ENCODE measurements around the gene VASN.

The VASN gene

GRCh38 chr16:4371357-4372000, at the start of gene VASN:
VASN (plus strand) TSS chr16:4371848; CDS start chr16:4380878, 9,030 bp downstream.
- WGBS (ENCODE audit: insufficient coverage, insufficient read length): no CpG with 5 or more reads among the region's 50 CpGs
- peaks cover 27% of the 10 kb centered on the region for H3K4me1 ChIP-seq (ENCODE audit: control insufficient read depth, insufficient read depth, low read length)
- no peaks in the 10 kb centered on the region for H3K9me3 ChIP-seq (ENCODE audit: control insufficient read depth, insufficient read depth, low read length)
- no peak within 1 kb of the TSS for H3K27ac ChIP-seq (ENCODE audit: low read length)
- no peaks in the 10 kb centered on the region for H3K27me3 ChIP-seq (ENCODE audit: control insufficient read depth, insufficient read depth, low read length)
- peak within 1 kb of the TSS; percentile 51 for H3K4me3 ChIP-seq (ENCODE audit: low read length)
- DNase-seq (ENCODE audit: low read depth, low spot score): no peak
- H3K36me3 ChIP-seq (ENCODE audit: control insufficient read depth, insufficient read depth, low read length): no peaks in the 10 kb centered on the region

- H3K36me3 ChIP-seq (ENCODE audit: control insufficient read depth, insufficient read depth, low read length): no peaks in the 10 kb centered on the region
- no peak for DNase-seq (ENCODE audit: low read depth, low spot score)
- H3K9me3 ChIP-seq (ENCODE audit: control insufficient read depth, insufficient read depth, low read length): no peaks in the 10 kb centered on the region
- H3K4me1 ChIP-seq (ENCODE audit: control insufficient read depth, insufficient read depth, low read length): peaks cover 15% of the 10 kb centered on the region
- H3K27me3 ChIP-seq (ENCODE audit: control insufficient read depth, insufficient read depth, low read length): no peaks in the 10 kb centered on the region
- no CpG with 5 or more reads among the region's 30 CpGs for WGBS (ENCODE audit: insufficient coverage, insufficient read length)
- H3K27ac ChIP-seq (ENCODE audit: low read length): no peak overlapping the region
- no peak overlapping the region for H3K4me3 ChIP-seq (ENCODE audit: low read length)
These were observed 49.3 kb upstream of the VASN start for GRCh38 chr16:4322121-4323052.

GRCh38 chr16:4323071-4323844, 48.4 kb upstream of the VASN start:
- WGBS (ENCODE audit: insufficient coverage, insufficient read length): no CpG with 5 or more reads among the region's 21 CpGs
- Histone ChIP-seq H3K4me3 (ENCODE audit: low read length) (no peak overlapping the region), H3K27me3 (ENCODE audit: control insufficient read depth, insufficient read depth, low read length) (no peaks in the 10 kb centered on the region), H3K9me3 (ENCODE audit: control insufficient read depth, insufficient read depth, low read length) (no peaks in the 10 kb centered on the region), H3K36me3 (ENCODE audit: control insufficient read depth, insufficient read depth, low read length) (no peaks in the 10 kb centered on the region), H3K4me1 (ENCODE audit: control insufficient read depth, insufficient read depth, low read length) (peaks cover 12% of the 10 kb centered on the region), H3K27ac (ENCODE audit: low read length) (no peak overlapping the region)
- no peak for DNase-seq (ENCODE audit: low read depth, low spot score)

GRCh38 chr16:4323845-4324488, 47.7 kb upstream of the VASN start:
- H3K36me3 ChIP-seq (ENCODE audit: control insufficient read depth, insufficient read depth, low read length): no peaks in the 10 kb centered on the region
- no peak for DNase-seq (ENCODE audit: low read depth, low spot score)
- no peaks in the 10 kb centered on the region for H3K9me3 ChIP-seq (ENCODE audit: control insufficient read depth, insufficient read depth, low read length)
- peaks cover 15% of the 10 kb centered on the region for H3K4me1 ChIP-seq (ENCODE audit: control insufficient read depth, insufficient read depth, low read length)
- WGBS (ENCODE audit: insufficient coverage, insufficient read length): no CpG with 5 or more reads among the region's 12 CpGs
- no peaks in the 10 kb centered on the region for H3K27me3 ChIP-seq (ENCODE audit: control insufficient read depth, insufficient read depth, low read length)
- H3K4me3 ChIP-seq (ENCODE audit: low read length): no peak overlapping the region
- no peak overlapping the region for H3K27ac ChIP-seq (ENCODE audit: low read length)

GRCh38 chr16:4324492-4325252, 47.0 kb upstream of the VASN start:
- no CpG with 5 or more reads among the region's 22 CpGs for WGBS (ENCODE audit: insufficient coverage, insufficient read length)
- H3K27me3 ChIP-seq (ENCODE audit: control insufficient read depth, insufficient read depth, low read length): no peaks in the 10 kb centered on the region
- peaks cover 15% of the 10 kb centered on the region for H3K4me1 ChIP-seq (ENCODE audit: control insufficient read depth, insufficient read depth, low read length)
- H3K27ac ChIP-seq (ENCODE audit: low read length): no peak overlapping the region
- no peak for DNase-seq (ENCODE audit: low read depth, low spot score)
- H3K9me3 ChIP-seq (ENCODE audit: control insufficient read depth, insufficient read depth, low read length): no peaks in the 10 kb centered on the region
- H3K36me3 ChIP-seq (ENCODE audit: control insufficient read depth, insufficient read depth, low read length): no peaks in the 10 kb centered on the region
- no peak overlapping the region for H3K4me3 ChIP-seq (ENCODE audit: low read length)

- H3K4me1 ChIP-seq (ENCODE audit: control insufficient read depth, insufficient read depth, low read length): peaks cover 14% of the 10 kb centered on the region
- no peak for DNase-seq (ENCODE audit: low read depth, low spot score)
- H3K27ac ChIP-seq (ENCODE audit: low read length): no peak overlapping the region
- no peak overlapping the region for H3K4me3 ChIP-seq (ENCODE audit: low read length)
- no CpG with 5 or more reads among the region's 6 CpGs for WGBS (ENCODE audit: insufficient coverage, insufficient read length)
- H3K27me3 ChIP-seq (ENCODE audit: control insufficient read depth, insufficient read depth, low read length): no peaks in the 10 kb centered on the region
- no peaks in the 10 kb centered on the region for H3K36me3 ChIP-seq (ENCODE audit: control insufficient read depth, insufficient read depth, low read length)
- no peaks in the 10 kb centered on the region for H3K9me3 ChIP-seq (ENCODE audit: control insufficient read depth, insufficient read depth, low read length)
These were observed 46.3 kb upstream of the VASN start for GRCh38 chr16:4325253-4325758.

- no peak for DNase-seq (ENCODE audit: low read depth, low spot score)
- peaks cover 14% of the 10 kb centered on the region for H3K4me1 ChIP-seq (ENCODE audit: control insufficient read depth, insufficient read depth, low read length)
- H3K9me3 ChIP-seq (ENCODE audit: control insufficient read depth, insufficient read depth, low read length): no peaks in the 10 kb centered on the region
- no CpG with 5 or more reads among the region's 57 CpGs for WGBS (ENCODE audit: insufficient coverage, insufficient read length)
- H3K27ac ChIP-seq (ENCODE audit: low read length): no peak overlapping the region
- peaks cover 3% of the 10 kb centered on the region; the same call in 1 of the 2 replicates for H3K36me3 ChIP-seq (ENCODE audit: control insufficient read depth, insufficient read depth, low read length)
- H3K27me3 ChIP-seq (ENCODE audit: control insufficient read depth, insufficient read depth, low read length): no peaks in the 10 kb centered on the region
- H3K4me3 ChIP-seq (ENCODE audit: low read length): peak overlapping the region; percentile 18; the same call in 1 of the 2 replicates
These were observed 44.1 kb upstream of the VASN start for GRCh38 chr16:4327386-4328045.

GRCh38 chr16:4328046-4328781, 43.4 kb upstream of the VASN start:
- no peaks in the 10 kb centered on the region for H3K9me3 ChIP-seq (ENCODE audit: control insufficient read depth, insufficient read depth, low read length)
- H3K27ac ChIP-seq (ENCODE audit: low read length): no peak overlapping the region
- no peak for DNase-seq (ENCODE audit: low read depth, low spot score)
- no peaks in the 10 kb centered on the region for H3K27me3 ChIP-seq (ENCODE audit: control insufficient read depth, insufficient read depth, low read length)
- no CpG with 5 or more reads among the region's 30 CpGs for WGBS (ENCODE audit: insufficient coverage, insufficient read length)
- H3K4me3 ChIP-seq (ENCODE audit: low read length): peak overlapping the region; percentile 18; the same call in 1 of the 2 replicates
- peaks cover 3% of the 10 kb centered on the region; the same call in 1 of the 2 replicates for H3K36me3 ChIP-seq (ENCODE audit: control insufficient read depth, insufficient read depth, low read length)
- peaks cover 14% of the 10 kb centered on the region for H3K4me1 ChIP-seq (ENCODE audit: control insufficient read depth, insufficient read depth, low read length)

All from iPS DF 6.9 (cell line).